NB4 (cell line): Measurements from ENCODE around the gene OCSTAMP.

ENCODE experiments used
- CTCF ChIP-seq: IDR thresholded peaks from one replicate; pipeline ENCODE4 v1.5.1; 2012; ENCODE audit warnings: low read depth, low read length
- MYC ChIP-seq: IDR thresholded peaks from 2 replicates; pipeline ENCODE4 v1.6.1; 2011; ENCODE audit warnings: low read depth, low read length
- POLR2A ChIP-seq: IDR thresholded peaks from 2 replicates; pipeline ENCODE4 v1.6.1; 2011; ENCODE audit warnings: mild to moderate bottlenecking; ENCODE audit not compliant: insufficient read length; ENCODE audit errors: extremely low read depth
- TF ChIP-seq, protein P1 (sequence below): IDR thresholded peaks from 2 replicates; pipeline ENCODE4 v1.6.1; 2011; ENCODE audit warnings: low read depth, low read length

DNA sequence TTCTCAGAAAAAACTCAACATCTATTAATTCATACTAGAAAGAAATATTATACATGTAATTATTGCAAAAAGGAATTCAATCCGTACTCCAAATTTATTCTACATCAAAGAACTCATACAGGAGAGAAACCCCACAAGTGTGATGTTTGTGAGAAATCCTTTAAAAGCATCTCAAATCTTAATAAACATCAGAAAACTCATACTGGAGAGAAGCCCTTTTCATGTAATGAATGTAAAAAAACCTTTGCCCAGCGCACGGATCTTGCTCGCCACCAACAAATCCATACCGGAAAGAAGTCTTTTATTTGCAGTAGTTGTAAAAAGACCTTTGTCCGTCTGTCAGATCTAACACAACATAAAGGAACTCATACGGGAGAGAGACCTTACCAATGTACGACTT, 59.1 kb downstream of the OCSTAMP start:
- TF ChIP-seq CTCF, result no peak
- TF ChIP-seq MYC, result no peak
- TF ChIP-seq POLR2A, result no peak
- TF ChIP-seq, protein P1, sequence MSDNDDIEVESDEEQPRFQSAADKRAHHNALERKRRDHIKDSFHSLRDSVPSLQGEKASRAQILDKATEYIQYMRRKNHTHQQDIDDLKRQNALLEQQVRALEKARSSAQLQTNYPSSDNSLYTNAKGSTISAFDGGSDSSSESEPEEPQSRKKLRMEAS, result no peak
